GM18508 (cell line): ENCODE results near the gene ZNF559.

Source experiments
- ATAC-seq: cut with Tn5 transposase; IDR thresholded peaks from one replicate; pipeline ENCODE4 v1.9.1; 2021; ENCODE audit warnings: moderate number of reproducible peaks; ENCODE audit not compliant: insufficient read depth, unreplicated experiment

Gene ZNF559

DNA sequence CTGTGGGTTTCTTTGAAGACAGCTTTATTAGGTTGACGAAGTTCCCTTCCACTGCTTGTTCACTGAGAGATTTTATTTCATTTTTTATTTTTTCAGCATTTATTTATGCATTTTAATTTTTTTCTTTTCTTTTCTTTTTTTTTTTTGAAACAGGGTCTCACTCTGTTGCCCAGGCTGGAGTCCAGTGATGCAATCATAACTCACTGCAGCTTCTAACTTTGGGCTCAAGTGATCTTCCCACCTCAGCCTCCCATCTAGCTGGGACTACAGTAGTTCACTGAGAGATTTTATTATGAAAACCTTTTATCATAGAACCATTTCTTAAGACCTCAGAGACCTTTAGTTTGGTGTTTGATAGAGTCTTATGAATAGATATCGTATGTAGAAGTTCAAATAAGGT lies 28.5 kb downstream of the ZNF559 start:
- no peak for ATAC-seq

GRCh38 chr19:9353011-9353410 lies 29.0 kb downstream of the ZNF559 start:
- no peak for ATAC-seq

DNA sequence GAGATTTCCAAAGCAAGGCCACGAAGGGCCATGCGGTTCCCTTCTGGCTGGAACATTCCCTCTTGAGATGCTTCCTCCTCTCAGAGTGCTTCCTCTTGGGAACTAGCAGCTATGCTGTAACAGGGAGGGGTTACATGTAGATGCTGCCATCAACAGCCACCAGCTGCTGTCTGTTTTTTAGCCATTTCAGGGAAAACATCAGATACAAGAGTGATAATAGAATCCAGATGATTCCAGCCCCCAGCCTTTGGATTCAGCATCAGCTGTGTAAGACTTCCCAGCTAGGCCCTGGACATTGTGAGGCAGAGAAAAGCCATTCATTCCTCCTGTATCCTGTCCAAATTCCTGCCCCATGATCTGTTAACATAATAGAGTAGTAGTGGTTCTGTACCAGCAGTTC lies 30.7 kb downstream of the ZNF559 start:
- ATAC-seq, result no peak

DNA sequence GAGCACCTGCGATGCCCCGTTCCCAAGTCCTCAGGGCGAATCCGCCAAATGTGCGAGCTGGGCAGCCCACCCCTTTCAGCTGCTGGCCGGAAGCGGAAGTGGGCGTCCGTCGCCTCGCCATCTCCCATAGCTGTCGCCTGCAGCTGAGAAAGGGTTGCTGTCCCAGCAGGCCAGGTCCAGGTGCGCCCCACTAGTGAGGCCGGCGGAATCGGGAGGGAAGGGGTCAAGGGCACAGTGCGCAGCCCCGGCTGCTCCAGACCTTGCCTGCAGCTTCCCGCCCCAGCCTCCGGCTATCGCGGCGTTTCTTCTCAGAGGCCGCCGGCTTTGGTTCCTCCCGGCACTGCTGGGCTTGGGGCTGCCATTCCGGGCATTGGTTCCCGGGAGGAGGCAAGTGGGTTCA lies 38.9 kb downstream of the ZNF559 start, which contains the start of gene ZNF177:
TSS of gene ZNF177 (plus strand) at position 109 of the 400 bp plus-strand sequence. CDS start 15,299 bp downstream, outside the sequence.
- ATAC-seq, result no peak

DNA sequence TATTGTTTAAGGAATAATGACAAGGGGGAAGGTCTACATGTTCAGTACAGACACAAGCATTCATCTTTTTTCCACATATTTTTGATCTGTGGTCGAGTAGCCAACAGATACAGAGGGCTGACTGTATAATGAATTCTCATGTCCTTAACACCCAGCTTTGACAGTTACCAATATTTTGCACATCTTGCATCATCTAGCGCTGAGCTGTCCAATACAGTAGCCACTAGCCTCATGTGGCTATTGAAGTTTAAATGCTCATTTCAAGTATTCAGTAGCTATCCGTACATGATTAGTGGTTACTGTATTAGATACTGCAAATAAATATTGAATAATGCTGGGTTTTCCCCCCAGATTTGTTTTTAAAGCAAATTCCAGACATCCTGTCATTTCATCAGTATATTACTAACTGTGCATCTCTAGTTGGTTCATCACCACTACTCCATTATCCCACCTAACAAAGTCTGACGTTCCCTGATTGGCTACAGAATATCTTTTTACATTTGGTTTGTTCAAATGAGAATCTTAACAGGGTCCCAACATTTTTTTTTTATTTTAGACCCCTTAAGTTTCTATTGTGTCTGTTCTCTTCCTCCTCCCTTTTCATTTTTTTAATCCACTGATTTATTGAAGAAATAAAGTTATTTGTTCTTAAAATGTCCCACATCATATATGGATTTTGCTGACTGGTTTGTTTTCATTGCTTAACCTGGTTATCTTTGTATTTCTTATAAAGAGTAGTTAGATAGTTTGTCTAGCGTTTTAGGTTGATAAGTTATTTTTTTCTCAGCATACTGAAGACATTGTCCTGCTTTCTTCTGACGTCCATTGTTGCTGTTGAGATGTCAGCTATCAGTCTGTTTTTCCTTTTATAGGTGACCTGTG lies 47.0 kb downstream of the ZNF559 start:
- ATAC-seq, result no peak

DNA sequence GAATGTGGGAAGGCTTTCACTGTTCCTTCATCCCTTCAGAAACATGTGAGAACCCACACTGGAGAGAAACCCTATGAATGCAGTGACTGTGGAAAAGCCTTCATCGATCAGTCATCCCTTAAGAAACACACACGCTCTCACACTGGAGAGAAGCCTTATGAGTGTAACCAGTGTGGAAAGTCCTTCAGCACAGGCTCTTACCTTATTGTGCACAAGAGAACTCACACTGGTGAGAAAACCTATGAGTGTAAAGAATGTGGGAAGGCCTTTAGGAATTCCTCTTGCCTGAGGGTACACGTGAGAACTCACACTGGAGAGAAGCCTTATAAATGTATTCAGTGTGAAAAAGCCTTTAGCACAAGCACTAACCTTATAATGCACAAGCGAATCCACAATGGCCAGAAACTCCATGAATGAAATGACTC lies 57.4 kb downstream of the ZNF559 start:
- no peak for ATAC-seq
